ENCODE results near the gene YIPF4. TPM values are rescaled to one million over a fixed set of nuclear protein-coding genes. Genes with fewer than 3 reads are reported as not detected.

Gene YIPF4
- 27.2 TPM for polyA plus RNA-seq (2013, experiment 1 of 4)
- 27.0 TPM for polyA plus RNA-seq (2013, experiment 2 of 4)
- polyA plus RNA-seq (2013, experiment 3 of 4): 13.7 TPM
- polyA plus RNA-seq (2013, experiment 4 of 4): 16.5 TPM

- peaks cover 10% of the 10 kb centered on the region for H3K27me3 ChIP-seq (ENCODE audit: control insufficient read depth, insufficient read depth, low read length, poor library complexity, severe bottlenecking)
- 0% methylated on average over 59 of the region's 59 CpGs for WGBS, 2 experiments
- H3K4me3 ChIP-seq (ENCODE audit: insufficient read depth, low read depth, low read length): peak within 1 kb of the TSS; percentile 69
- no peaks in the 10 kb centered on the region for H3K36me3 ChIP-seq (ENCODE audit: control insufficient read depth, insufficient read depth, low read length)
- H3K4me1 ChIP-seq (ENCODE audit: control insufficient read depth, insufficient read depth, low read length): no peaks in the 10 kb centered on the region
- no peaks in the 10 kb centered on the region for H3K9me3 ChIP-seq (ENCODE audit: control insufficient read depth, low read length)
- H3K27ac ChIP-seq (ENCODE audit: insufficient read depth, low read depth, low read length, poor library complexity, severe bottlenecking): peak within 1 kb of the TSS; percentile 47
Observed at GRCh38 chr2:32277674-32278477, at the start of gene YIPF4. YIPF4 (plus strand) TSS chr2:32277904; CDS start chr2:32278156, 252 bp downstream.

GRCh38 chr2:32228181-32228580 lies 49.5 kb upstream of the YIPF4 start:
- H3K27ac ChIP-seq (ENCODE audit: insufficient read depth, low read depth, low read length, poor library complexity, severe bottlenecking): no peak overlapping the region
- no peak overlapping the region for H3K4me3 ChIP-seq (ENCODE audit: insufficient read depth, low read depth, low read length)
- peaks cover 4% of the 10 kb centered on the region for H3K36me3 ChIP-seq (ENCODE audit: control insufficient read depth, insufficient read depth, low read length)
- 73 to 89% methylated on average over 2 of the region's 2 CpGs for WGBS, 2 experiments
- H3K27me3 ChIP-seq (ENCODE audit: control insufficient read depth, insufficient read depth, low read length, poor library complexity, severe bottlenecking): no peaks in the 10 kb centered on the region
- H3K9me3 ChIP-seq (ENCODE audit: control insufficient read depth, low read length): no peaks in the 10 kb centered on the region
- no peaks in the 10 kb centered on the region for H3K4me1 ChIP-seq (ENCODE audit: control insufficient read depth, insufficient read depth, low read length)

GRCh38 chr2:32229635-32230034 lies 48.1 kb upstream of the YIPF4 start:
- Histone ChIP-seq H3K27ac (ENCODE audit: insufficient read depth, low read depth, low read length, poor library complexity, severe bottlenecking) (no peak overlapping the region), H3K36me3 (ENCODE audit: control insufficient read depth, insufficient read depth, low read length) (no peaks in the 10 kb centered on the region), H3K9me3 (ENCODE audit: control insufficient read depth, low read length) (no peaks in the 10 kb centered on the region), H3K4me1 (ENCODE audit: control insufficient read depth, insufficient read depth, low read length) (no peaks in the 10 kb centered on the region), H3K4me3 (ENCODE audit: insufficient read depth, low read depth, low read length) (no peak overlapping the region), H3K27me3 (ENCODE audit: control insufficient read depth, insufficient read depth, low read length, poor library complexity, severe bottlenecking) (no peaks in the 10 kb centered on the region)
- WGBS, 2 experiments: 84 to 95% methylated on average over 1 of the region's 1 CpG

GRCh38 chr2:32231959-32232358 lies 45.7 kb upstream of the YIPF4 start:
- no peaks in the 10 kb centered on the region for H3K9me3 ChIP-seq (ENCODE audit: control insufficient read depth, low read length)
- H3K27me3 ChIP-seq (ENCODE audit: control insufficient read depth, insufficient read depth, low read length, poor library complexity, severe bottlenecking): no peaks in the 10 kb centered on the region
- H3K4me3 ChIP-seq (ENCODE audit: insufficient read depth, low read depth, low read length): no peak overlapping the region
- H3K36me3 ChIP-seq (ENCODE audit: control insufficient read depth, insufficient read depth, low read length): no peaks in the 10 kb centered on the region
- WGBS, 2 experiments: 91 to 100% methylated on average over 3 to 4 of the region's 4 CpGs
- no peak overlapping the region for H3K27ac ChIP-seq (ENCODE audit: insufficient read depth, low read depth, low read length, poor library complexity, severe bottlenecking)
- H3K4me1 ChIP-seq (ENCODE audit: control insufficient read depth, insufficient read depth, low read length): no peaks in the 10 kb centered on the region

GRCh38 chr2:32235315-32235714 lies 42.4 kb upstream of the YIPF4 start:
- H3K36me3 ChIP-seq (ENCODE audit: control insufficient read depth, insufficient read depth, low read length): no peaks in the 10 kb centered on the region
- H3K4me3 ChIP-seq (ENCODE audit: insufficient read depth, low read depth, low read length): no peak overlapping the region
- no peaks in the 10 kb centered on the region for H3K9me3 ChIP-seq (ENCODE audit: control insufficient read depth, low read length)
- H3K4me1 ChIP-seq (ENCODE audit: control insufficient read depth, insufficient read depth, low read length): no peaks in the 10 kb centered on the region
- H3K27ac ChIP-seq (ENCODE audit: insufficient read depth, low read depth, low read length, poor library complexity, severe bottlenecking): no peak overlapping the region
- 81 to 86% methylated on average over 5 of the region's 5 CpGs for WGBS, 2 experiments
- H3K27me3 ChIP-seq (ENCODE audit: control insufficient read depth, insufficient read depth, low read length, poor library complexity, severe bottlenecking): no peaks in the 10 kb centered on the region

GRCh38 chr2:32237488-32237887 lies 40.2 kb upstream of the YIPF4 start:
- Histone ChIP-seq H3K4me3 (ENCODE audit: insufficient read depth, low read depth, low read length) (no peak overlapping the region), H3K9me3 (ENCODE audit: control insufficient read depth, low read length) (no peaks in the 10 kb centered on the region), H3K36me3 (ENCODE audit: control insufficient read depth, insufficient read depth, low read length) (no peaks in the 10 kb centered on the region), H3K4me1 (ENCODE audit: control insufficient read depth, insufficient read depth, low read length) (no peaks in the 10 kb centered on the region), H3K27ac (ENCODE audit: insufficient read depth, low read depth, low read length, poor library complexity, severe bottlenecking) (no peak overlapping the region), H3K27me3 (ENCODE audit: control insufficient read depth, insufficient read depth, low read length, poor library complexity, severe bottlenecking) (no peaks in the 10 kb centered on the region)
- 94% methylated on average over 2 of the region's 2 CpGs; no CpG with 5 or more reads in 1 of the 2 experiments for WGBS, 2 experiments

- H3K4me3 ChIP-seq (ENCODE audit: insufficient read depth, low read depth, low read length): no peak overlapping the region
- no peaks in the 10 kb centered on the region for H3K4me1 ChIP-seq (ENCODE audit: control insufficient read depth, insufficient read depth, low read length)
- WGBS, 2 experiments: 90 to 98% methylated on average over 1 of the region's 2 CpGs
- no peaks in the 10 kb centered on the region for H3K36me3 ChIP-seq (ENCODE audit: control insufficient read depth, insufficient read depth, low read length)
- H3K27ac ChIP-seq (ENCODE audit: insufficient read depth, low read depth, low read length, poor library complexity, severe bottlenecking): no peak overlapping the region
- no peaks in the 10 kb centered on the region for H3K9me3 ChIP-seq (ENCODE audit: control insufficient read depth, low read length)
- H3K27me3 ChIP-seq (ENCODE audit: control insufficient read depth, insufficient read depth, low read length, poor library complexity, severe bottlenecking): no peaks in the 10 kb centered on the region
Observed at GRCh38 chr2:32237996-32238395, 39.7 kb upstream of the YIPF4 start.

- no peaks in the 10 kb centered on the region for H3K4me1 ChIP-seq (ENCODE audit: control insufficient read depth, insufficient read depth, low read length)
- H3K9me3 ChIP-seq (ENCODE audit: control insufficient read depth, low read length): no peaks in the 10 kb centered on the region
- H3K27ac ChIP-seq (ENCODE audit: insufficient read depth, low read depth, low read length, poor library complexity, severe bottlenecking): no peak overlapping the region
- no peaks in the 10 kb centered on the region for H3K36me3 ChIP-seq (ENCODE audit: control insufficient read depth, insufficient read depth, low read length)
- no peaks in the 10 kb centered on the region for H3K27me3 ChIP-seq (ENCODE audit: control insufficient read depth, insufficient read depth, low read length, poor library complexity, severe bottlenecking)
- no peak overlapping the region for H3K4me3 ChIP-seq (ENCODE audit: insufficient read depth, low read depth, low read length)
- 98 to 100% methylated on average over 2 to 3 of the region's 3 CpGs for WGBS, 2 experiments
Observed at GRCh38 chr2:32242331-32242730, 35.4 kb upstream of the YIPF4 start.

GRCh38 chr2:32246911-32247310 lies 30.8 kb upstream of the YIPF4 start:
- H3K4me1 ChIP-seq (ENCODE audit: control insufficient read depth, insufficient read depth, low read length): no peaks in the 10 kb centered on the region
- no peaks in the 10 kb centered on the region for H3K9me3 ChIP-seq (ENCODE audit: control insufficient read depth, low read length)
- WGBS, 2 experiments: 88 to 95% methylated on average over 3 to 4 of the region's 4 CpGs
- H3K36me3 ChIP-seq (ENCODE audit: control insufficient read depth, insufficient read depth, low read length): no peaks in the 10 kb centered on the region
- H3K27ac ChIP-seq (ENCODE audit: insufficient read depth, low read depth, low read length, poor library complexity, severe bottlenecking): no peak overlapping the region
- no peak overlapping the region for H3K4me3 ChIP-seq (ENCODE audit: insufficient read depth, low read depth, low read length)
- no peaks in the 10 kb centered on the region for H3K27me3 ChIP-seq (ENCODE audit: control insufficient read depth, insufficient read depth, low read length, poor library complexity, severe bottlenecking)

- H3K4me3 ChIP-seq (ENCODE audit: insufficient read depth, low read depth, low read length): no peak overlapping the region
- H3K27ac ChIP-seq (ENCODE audit: insufficient read depth, low read depth, low read length, poor library complexity, severe bottlenecking): no peak overlapping the region
- 92 to 94% methylated on average over 3 of the region's 3 CpGs for WGBS, 2 experiments
- no peaks in the 10 kb centered on the region for H3K36me3 ChIP-seq (ENCODE audit: control insufficient read depth, insufficient read depth, low read length)
- no peaks in the 10 kb centered on the region for H3K4me1 ChIP-seq (ENCODE audit: control insufficient read depth, insufficient read depth, low read length)
- no peaks in the 10 kb centered on the region for H3K9me3 ChIP-seq (ENCODE audit: control insufficient read depth, low read length)
- no peaks in the 10 kb centered on the region for H3K27me3 ChIP-seq (ENCODE audit: control insufficient read depth, insufficient read depth, low read length, poor library complexity, severe bottlenecking)
Observed at GRCh38 chr2:32248299-32248698, 29.4 kb upstream of the YIPF4 start.

Measured in ectodermal cell (in vitro differentiated cells).